Measurements from ENCODE around the gene PRAME. TPM values are rescaled to one million over a fixed set of nuclear protein-coding genes. Genes with fewer than 3 reads are reported as not detected.
"Not testable (repeated sequence)": the region's sequence is repeated elsewhere in the genome, so short reads cannot be mapped to it uniquely, and the experiment has no call there.

The PRAME gene
- not detected for total RNA-seq
- long read RNA-seq, result 0 reads

DNA sequence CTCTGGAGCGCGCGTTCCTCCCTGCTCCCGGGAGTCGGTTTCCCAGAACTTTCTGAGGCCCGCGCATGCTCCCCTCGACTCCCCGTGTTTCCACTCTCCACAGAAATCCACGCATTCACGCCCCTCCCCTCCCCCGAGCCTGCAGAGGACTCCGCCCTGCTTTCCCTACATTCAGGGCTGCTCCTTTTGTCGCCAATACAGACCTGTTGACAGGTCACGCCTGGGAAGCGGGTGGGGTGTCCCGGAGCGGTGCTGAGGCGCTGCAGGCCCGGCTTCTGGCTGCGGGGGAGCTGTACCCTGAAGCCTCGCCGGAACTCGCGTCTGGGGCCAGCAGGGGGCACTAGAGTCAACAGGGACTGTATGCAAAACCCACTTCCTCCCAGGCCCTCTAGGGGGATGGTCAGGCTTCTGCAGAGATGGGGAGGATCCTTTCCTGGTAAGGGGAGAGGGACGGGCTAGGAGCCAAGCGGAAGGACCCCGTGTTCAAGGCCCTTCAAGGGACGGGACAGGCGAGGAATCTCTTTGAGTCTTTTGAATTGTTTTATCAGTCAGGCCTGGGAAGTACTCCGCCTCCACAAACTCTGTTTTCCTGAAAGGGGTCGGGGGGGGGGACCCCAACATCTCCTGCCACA lies at the start of gene PRAME:
PRAME (minus strand) TSS at position 294 of the 632 bp plus-strand sequence. CDS start 2,433 bp downstream, outside the sequence.
- intact Hi-C loops (cut with DNase I), result no loop called here
- DNase-seq (peak; percentile 31), ATAC-seq (no peak)

DNA sequence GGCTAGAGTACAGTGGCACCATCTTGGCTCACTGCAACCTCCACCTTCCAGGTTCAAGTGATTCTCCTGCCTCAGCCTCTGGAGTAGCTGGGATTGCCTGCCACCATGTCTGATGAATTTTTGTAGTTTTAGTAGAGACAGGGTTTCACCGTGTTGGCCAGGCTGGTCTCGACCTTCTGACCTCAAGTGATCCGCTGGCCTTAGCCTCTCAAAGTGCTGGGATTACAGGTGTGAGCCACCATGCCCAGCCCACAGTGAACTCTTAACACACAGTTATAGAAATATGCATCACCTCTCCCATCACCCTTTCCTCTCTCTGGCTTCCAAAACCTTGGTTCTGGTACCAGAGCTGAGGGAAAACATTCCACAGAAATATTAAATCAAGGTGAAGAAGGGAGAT lies 49.0 kb upstream of the PRAME start:
- ATAC-seq, result not testable (repeated sequence)

GRCh38 chr22:22605074-22605404 lies 46.0 kb upstream of the PRAME start:
- no peak for ATAC-seq
- no peak for DNase-seq
- intact Hi-C loops (cut with DNase I), result no loop called here

More for the DNA sequence above, 49.0 kb upstream of the PRAME start:
- DNase-seq; intact Hi-C loops (cut with DNase I): not testable (repeated sequence)

DNA sequence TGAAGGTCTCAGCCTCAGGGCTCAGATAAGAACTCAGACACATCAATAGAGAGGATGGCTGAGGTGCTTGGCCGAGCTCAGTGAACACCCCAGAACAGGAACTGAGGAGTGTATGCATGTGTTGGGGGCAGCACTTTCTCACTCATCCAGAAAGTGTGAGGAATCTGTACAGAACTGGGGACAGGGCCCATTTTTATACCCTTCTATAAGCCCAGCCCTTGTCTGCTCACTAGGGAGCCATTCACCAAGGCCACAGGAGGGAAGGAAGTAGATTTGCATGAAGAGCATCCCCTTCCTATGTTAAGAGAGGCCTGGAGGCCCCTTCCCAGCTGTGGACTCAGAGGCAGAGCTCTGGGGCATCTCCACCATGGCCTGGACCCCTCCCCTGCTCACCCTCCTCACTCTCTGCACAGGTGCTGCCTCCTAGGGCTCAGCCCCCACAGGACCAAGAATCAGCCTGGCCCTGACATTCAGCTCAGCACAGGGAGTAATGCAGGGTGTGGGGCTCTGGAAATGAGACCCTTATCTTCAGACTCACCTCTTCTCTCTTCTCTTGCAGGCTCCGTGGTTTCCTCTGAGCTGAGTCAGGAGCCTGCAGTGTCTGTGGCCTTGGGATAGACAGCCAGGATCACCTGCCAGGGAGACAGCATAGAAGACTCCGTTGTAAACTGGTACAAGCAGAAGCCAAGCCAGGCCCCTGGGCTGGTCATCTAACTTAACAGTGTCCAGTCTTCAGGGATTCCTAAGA lies 45.4 kb upstream of the PRAME start:
- intact Hi-C loops (cut with DNase I), result no loop called here
- DNase-seq, result no peak
- no peak for ATAC-seq

GRCh38 chr22:22603470-22603947 lies 44.4 kb upstream of the PRAME start:
- intact Hi-C loops (cut with DNase I), result no loop called here
- ATAC-seq (no peak), DNase-seq (no peak)

GRCh38 chr22:22600531-22601261 lies 41.6 kb upstream of the PRAME start:
- intact Hi-C loops (cut with DNase I), result no loop called here
- DNase-seq (no peak), ATAC-seq (no peak)

DNA sequence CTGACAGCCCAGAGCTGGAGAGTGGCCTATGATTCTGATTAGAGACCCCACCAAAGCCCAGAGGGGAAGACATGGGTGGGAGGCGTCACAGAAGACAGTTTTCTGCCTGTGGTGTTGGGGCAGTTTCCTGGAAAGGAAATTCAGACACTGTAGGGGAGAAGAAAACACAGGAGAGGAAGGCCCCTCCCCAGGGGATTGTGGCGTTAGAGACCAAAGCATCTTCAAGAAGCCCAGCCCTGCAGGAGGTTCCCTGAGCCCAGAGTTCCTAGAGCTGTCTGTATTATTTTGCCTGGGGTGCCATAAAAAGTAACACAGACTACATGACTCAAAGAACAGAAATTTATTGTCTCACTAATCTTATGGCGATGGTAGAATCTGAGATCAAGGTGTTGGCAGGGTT lies 40.2 kb upstream of the PRAME start:
- no peak for DNase-seq
- intact Hi-C loops (cut with DNase I), result loop anchor here in 1 of 2 donors (10.0 kb wide), 1 partner anchor 86 kb away; no protein-coding TSS in a partner anchor
- no peak for ATAC-seq

DNA sequence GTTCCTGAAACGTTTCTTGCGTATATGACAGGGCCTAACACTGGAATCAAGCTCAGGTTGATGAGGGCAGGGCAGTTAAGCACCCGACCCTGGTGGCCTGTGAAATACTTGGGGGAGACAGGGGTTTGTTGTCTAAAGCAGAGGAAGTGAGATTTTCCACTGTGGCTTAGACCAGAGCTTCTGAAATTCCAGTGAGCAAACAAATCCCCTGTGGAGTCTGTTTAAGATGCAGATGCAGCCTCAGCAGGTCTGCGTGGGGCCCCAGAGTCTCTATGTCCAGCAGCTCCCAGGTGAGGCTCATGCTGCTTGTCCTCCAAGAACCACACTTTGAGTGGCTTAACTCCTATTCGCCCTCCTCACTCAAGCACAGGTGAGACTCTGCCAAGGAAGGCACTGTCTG lies 39.1 kb upstream of the PRAME start:
- intact Hi-C loops (cut with DNase I), result loop anchor here in 1 of 2 donors (10.0 kb wide), 1 partner anchor 87 kb away; no protein-coding TSS in a partner anchor
- ATAC-seq, result no peak

DNA sequence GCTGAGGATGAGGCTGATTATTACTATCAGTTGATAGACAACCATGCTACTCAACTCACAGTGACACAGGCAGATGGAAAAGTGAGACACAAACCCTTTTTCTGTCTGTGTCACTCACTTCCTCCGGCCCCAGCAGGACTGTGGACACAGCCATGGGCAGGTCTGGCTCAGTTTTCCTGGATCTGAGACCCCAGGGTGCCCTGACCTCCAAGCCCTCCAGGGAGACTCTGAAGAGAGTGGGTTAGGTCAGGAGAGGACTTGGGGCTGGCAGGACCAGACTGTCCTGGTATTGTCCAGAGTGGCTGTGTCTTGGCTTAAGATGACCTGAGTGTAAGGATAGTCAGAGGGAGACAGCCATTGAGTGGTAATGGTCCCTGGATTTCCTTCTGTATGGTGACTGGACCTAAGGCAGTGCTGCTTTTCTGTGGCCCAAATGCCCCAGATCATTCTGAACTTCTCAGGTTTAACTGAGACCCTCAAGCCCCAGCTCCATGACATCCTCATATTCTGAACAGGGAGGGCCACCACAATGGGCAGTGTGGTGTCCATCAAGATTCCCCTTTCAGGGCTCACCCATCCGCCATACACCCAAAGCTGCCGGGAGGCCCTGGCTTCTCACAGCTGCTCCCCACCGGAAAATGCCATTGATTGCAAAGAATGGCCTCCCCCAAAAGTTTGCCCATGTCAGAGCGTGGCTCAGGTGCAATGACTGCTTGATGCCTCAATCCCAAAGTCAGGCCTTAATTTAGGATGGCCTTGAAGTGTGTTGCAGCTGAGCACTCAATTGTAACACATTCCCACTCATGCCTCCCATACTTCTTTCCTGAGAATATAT lies 36.2 kb upstream of the PRAME start:
- ATAC-seq, result no peak
- no peak for DNase-seq
- intact Hi-C loops (cut with DNase I), result loop anchor here in 1 of 2 donors (10.0 kb wide), 1 partner anchor 90 kb away; no protein-coding TSS in a partner anchor

More for the DNA sequence above, 39.1 kb upstream of the PRAME start:
- no peak for DNase-seq

- ATAC-seq (peak in 1 of 2 donors; percentile 32), DNase-seq (peak; percentile 42)
- intact Hi-C loops (cut with DNase I), result loop anchor here in 1 of 2 donors (10.0 kb wide), 1 partner anchor 91 kb away; no protein-coding TSS in a partner anchor
Observed at GRCh38 chr22:22593964-22594656, 35.0 kb upstream of the PRAME start.

GRCh38 chr22:22593250-22593649 lies 34.2 kb upstream of the PRAME start:
- intact Hi-C loops (cut with DNase I), result loop anchor here in 1 of 2 donors (10.0 kb wide), 1 partner anchor 92 kb away; no protein-coding TSS in a partner anchor
- DNase-seq (no peak), ATAC-seq (no peak)

- intact Hi-C loops (cut with DNase I), result loop anchor here in 1 of 2 donors (10.0 kb wide), 1 partner anchor 93 kb away; no protein-coding TSS in a partner anchor
- DNase-seq (no peak), ATAC-seq (no peak)
Observed at GRCh38 chr22:22591348-22592299, 32.6 kb upstream of the PRAME start.

- ATAC-seq (no peak), DNase-seq (no peak)
- intact Hi-C loops (cut with DNase I), result loop anchor here in 1 of 2 donors (10.0 kb wide), 1 partner anchor 94 kb away; no protein-coding TSS in a partner anchor
Observed at GRCh38 chr22:22590136-22590891, 31.2 kb upstream of the PRAME start.

DNA sequence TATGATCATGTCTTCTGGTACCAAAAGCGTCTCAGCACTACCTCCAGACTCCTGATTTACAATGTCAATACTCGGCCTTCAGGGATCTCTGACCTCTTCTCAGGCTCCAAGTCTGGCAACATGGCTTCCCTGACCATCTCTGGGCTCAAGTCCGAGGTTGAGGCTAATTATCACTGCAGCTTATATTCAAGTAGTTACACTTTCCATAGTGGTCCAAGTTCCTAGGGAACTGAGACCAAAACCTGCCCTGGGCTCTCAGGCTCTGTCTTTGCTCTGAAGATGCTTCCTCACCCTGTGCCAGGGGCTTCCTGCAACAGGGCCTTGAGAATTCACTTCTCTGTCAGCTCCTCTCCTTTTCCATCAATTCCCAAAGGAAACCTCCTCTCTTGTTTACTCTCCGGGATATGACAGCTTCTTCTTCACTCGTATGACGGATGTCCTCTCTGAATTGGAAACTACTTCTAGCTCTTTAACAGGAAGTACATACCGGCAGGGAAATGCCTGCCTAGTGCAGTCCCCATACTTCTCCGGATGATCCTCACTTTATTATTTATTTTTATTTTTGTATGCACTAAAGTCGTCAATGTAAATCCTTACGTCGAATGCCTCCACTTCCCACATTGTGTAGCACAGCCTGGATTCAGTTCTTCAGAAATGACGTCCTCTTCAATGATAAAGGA lies 29.6 kb upstream of the PRAME start:
- no peak for DNase-seq
- no peak for ATAC-seq
- intact Hi-C loops (cut with DNase I), result loop anchor here in 1 of 2 donors (5.0 kb wide), 1 partner anchor 369 kb away; no protein-coding TSS in a partner anchor

DNA sequence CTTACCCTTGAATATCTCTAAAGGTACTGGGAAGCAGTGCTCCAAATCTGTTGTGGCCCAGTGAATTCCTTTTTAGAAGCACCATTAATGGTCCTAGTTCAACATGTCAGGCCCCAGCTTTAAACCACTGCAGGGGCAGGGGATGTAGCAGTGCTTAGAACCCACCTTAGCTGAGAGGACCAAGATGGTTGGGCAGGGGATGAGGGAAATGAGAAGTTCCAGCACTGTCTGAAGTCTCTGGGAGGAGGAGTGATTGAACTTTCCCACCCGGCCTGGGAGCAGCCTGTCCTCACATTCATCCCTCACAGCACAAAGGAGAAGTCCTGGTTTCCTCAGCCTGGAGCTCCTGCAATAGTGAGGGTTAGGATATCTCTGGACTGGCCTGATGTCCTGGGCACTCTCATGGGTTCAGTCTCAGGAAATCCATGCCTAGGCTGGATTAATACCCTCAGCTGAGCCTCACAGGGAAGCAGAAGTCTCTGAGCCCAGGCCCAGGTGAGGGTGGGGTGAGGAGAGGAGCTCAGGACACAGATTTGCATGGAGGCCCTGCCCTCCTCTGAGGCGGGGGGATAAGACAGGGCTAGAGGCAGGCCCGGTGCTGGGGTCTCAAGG lies 28.6 kb upstream of the PRAME start:
- DNase-seq (no peak), ATAC-seq (no peak)
- intact Hi-C loops (cut with DNase I), result loop anchor here in 1 of 2 donors (5.0 kb wide), 1 partner anchor 370 kb away; no protein-coding TSS in a partner anchor

Data from left cardiac atrium (tissue), 4 donors.